AG09309 (cell line): ENCODE measurements around the gene RPL36.

ENCODE experiments used
- DNase-seq: peaks from one replicate; pipeline ENCODE4 v3.0.0-alpha.2; 2010; ENCODE audit warnings: low read depth
- H3K4me3 ChIP-seq: 2 replicates; pipeline ENCODE4 v1.5.1; 2011; ENCODE audit warnings: mild to moderate bottlenecking, low read depth, low read length, moderate library complexity; ENCODE audit not compliant: control insufficient read depth
- CTCF ChIP-seq: IDR thresholded peaks from 2 replicates; pipeline ENCODE4 v1.5.1; 2011; ENCODE audit warnings: mild to moderate bottlenecking, low read depth, low read length, inconsistent platforms; ENCODE audit not compliant: insufficient read depth, control insufficient read depth; ENCODE audit errors: missing control alignments

Gene RPL36

GRCh38 chr19:5694167-5694955, 4.3 kb downstream of the RPL36 start:
- no peak for DNase-seq
- TF ChIP-seq CTCF, result no peak
- H3K4me3 ChIP-seq, result no peak overlapping the region

GRCh38 chr19:5694956-5695648, 5.0 kb downstream of the RPL36 start:
- TF ChIP-seq CTCF, result no peak
- no peak overlapping the region for H3K4me3 ChIP-seq
- DNase-seq, result no peak

- DNase-seq, result no peak
- H3K4me3 ChIP-seq, result no peak overlapping the region
- TF ChIP-seq CTCF, result no peak
Measured at GRCh38 chr19:5695649-5696195, 5.6 kb downstream of the RPL36 start.

GRCh38 chr19:5696196-5697021, 6.3 kb downstream of the RPL36 start:
- TF ChIP-seq CTCF, result no peak
- DNase-seq, result no peak
- no peak overlapping the region for H3K4me3 ChIP-seq

- TF ChIP-seq CTCF, result no peak
- no peak for DNase-seq
- H3K4me3 ChIP-seq, result no peak overlapping the region
Measured at GRCh38 chr19:5697022-5697889, 7.2 kb downstream of the RPL36 start.
